GM23338 (cell line): ENCODE measurements around the gene SDC3. TPM values are rescaled to one million over a fixed set of nuclear protein-coding genes. Genes with fewer than 3 reads are reported as not detected.

Source experiments
- ATAC-seq: fragments of 200-7000 bp; cut with Tn5 transposase; 3 replicates; pipeline ENCODE4 v1.9.1; 2020
- DNase-seq: peaks from one replicate; pipeline ENCODE4 v3.0.0-alpha.2; 2015; ENCODE audit warnings: low spot score
- H2AFZ ChIP-seq: fragments of 200-600 bp; sonication (generic); 2 replicates; pipeline ENCODE4 v1.8.0; 2016; ENCODE audit warnings: antibody characterized with exemption, mild to moderate bottlenecking, moderate library complexity
- H3F3A ChIP-seq: fragments of 200-600 bp; sonication (generic); replicated peaks from 2 replicates; pipeline ENCODE4 v1.8.0; 2017; ENCODE audit warnings: antibody characterized with exemption, mixed run types, low read depth
- H3K27ac ChIP-seq: fragments of 200-600 bp; sonication (generic); 2 replicates; pipeline ENCODE4 v1.6.1; 2016; ENCODE audit warnings: low read depth
- H3K27me3 ChIP-seq: fragments of 200-600 bp; sonication (generic); 2 replicates; pipeline ENCODE4 v1.8.0; 2016; ENCODE audit warnings: mild to moderate bottlenecking, mixed run types, moderate library complexity; ENCODE audit not compliant: insufficient read depth
- H3K36me3 ChIP-seq: fragments of 200-600 bp; sonication (generic); 2 replicates; pipeline ENCODE4 v1.8.0; 2016; ENCODE audit warnings: mild to moderate bottlenecking; ENCODE audit not compliant: insufficient read depth
- H3K4me1 ChIP-seq: fragments of 200-600 bp; sonication (generic); 2 replicates; pipeline ENCODE4 v1.8.0; 2016; ENCODE audit warnings: mild to moderate bottlenecking, moderate library complexity; ENCODE audit not compliant: insufficient read depth
- H3K4me2 ChIP-seq: fragments of 200-600 bp; sonication (generic); 2 replicates; pipeline ENCODE4 v1.7.1; 2017; ENCODE audit warnings: mixed run types
- H3K4me3 ChIP-seq: fragments of 200-600 bp; sonication (generic); 2 replicates; pipeline ENCODE4 v1.6.1; 2016; ENCODE audit warnings: mixed run types
- H3K79me2 ChIP-seq: fragments of 200-600 bp; sonication (generic); replicated peaks from 2 replicates; pipeline ENCODE4 v1.8.0; 2017; ENCODE audit warnings: mild to moderate bottlenecking; ENCODE audit not compliant: insufficient read depth
- H3K9me2 ChIP-seq: fragments of 200-600 bp; sonication (generic); 2 replicates; pipeline ENCODE4 v1.8.0; 2017; ENCODE audit not compliant: insufficient read depth
- H4K20me1 ChIP-seq: fragments of 200-600 bp; sonication (generic); replicated peaks from 2 replicates; pipeline ENCODE4 v1.8.0; 2017; ENCODE audit warnings: mild to moderate bottlenecking; ENCODE audit not compliant: insufficient read depth
- H3K27ac Mint-ChIP-seq: 2 replicates; pipeline ENCODE4 v1.8.0; 2020; ENCODE audit warnings: inconsistent platforms, mild to moderate bottlenecking, moderate library complexity, mixed read lengths
- H3K27me3 Mint-ChIP-seq: 3 replicates; pipeline ENCODE4 v1.8.0; 2022; ENCODE audit warnings: low read depth, mild to moderate bottlenecking, moderate library complexity, mixed read lengths, inconsistent platforms; ENCODE audit not compliant: insufficient read depth, poor library complexity
- H3K36me3 Mint-ChIP-seq: 3 replicates; pipeline ENCODE4 v1.8.0; 2021; ENCODE audit warnings: low read depth, mild to moderate bottlenecking, inconsistent platforms, moderate library complexity, mixed read lengths
- H3K4me1 Mint-ChIP-seq: 3 replicates; pipeline ENCODE4 v1.8.0; 2020; ENCODE audit warnings: mild to moderate bottlenecking, inconsistent platforms, mixed read lengths
- H3K4me3 Mint-ChIP-seq: 3 replicates; pipeline ENCODE4 v1.8.0; 2021; ENCODE audit warnings: moderate library complexity, mild to moderate bottlenecking, inconsistent platforms, mixed read lengths
- H3K9me3 Mint-ChIP-seq: 3 replicates; pipeline ENCODE4 v1.8.0; 2020; ENCODE audit warnings: moderate library complexity, mild to moderate bottlenecking, inconsistent platforms, mixed read lengths
- CREB1 ChIP-seq: fragments of 250-450 bp; sonication (Bioruptor Pico); IDR thresholded peaks from 2 replicates; pipeline ENCODE4 v1.5.0; 2020; ENCODE audit warnings: low read depth, mild to moderate bottlenecking, moderate library complexity
- CTCF ChIP-seq, 2 experiments: fragments of 200-600 bp in 1 of 2; sonication (generic) in 1 of 2; conservative IDR thresholded peaks; 2 replicates each; pipeline versions ENCODE4 v1.5.1 to v1.6.1; 2016 to 2017; ENCODE audit warnings: antibody characterized with exemption in 2 of 2, low read depth in 2 of 2, mild to moderate bottlenecking in 2 of 2, moderate library complexity in 1 of 2
- EZH2phosphoT487 ChIP-seq: fragments of 200-600 bp; sonication (generic); IDR thresholded peaks from one replicate; pipeline ENCODE4 v1.8.1; 2018; ENCODE audit warnings: antibody characterized with exemption; ENCODE audit not compliant: unreplicated experiment
- NANOG ChIP-seq: IDR thresholded peaks from 2 replicates; pipeline ENCODE4 v1.6.1; 2016; ENCODE audit warnings: antibody characterized with exemption, borderline replicate concordance
- REST ChIP-seq: IDR thresholded peaks from one replicate; pipeline ENCODE4 v1.6.1; 2018; ENCODE audit warnings: antibody characterized with exemption; ENCODE audit not compliant: unreplicated experiment
- ZNF114 ChIP-seq: fragments of 250-450 bp; sonication (Bioruptor Pico); IDR thresholded peaks from 2 replicates; pipeline ENCODE4 v1.5.0; 2020; ENCODE audit warnings: mild to moderate bottlenecking, moderate library complexity
- polyA plus RNA-seq: library from polyadenylated mRNA; unstranded; fragments of >200 nt; fragmentation: Nextera tagmentation; extraction: Ambion mirVana; gene quantifications from 2 replicates; pipeline ENCODE4 v1.2.1, GENCODE V29; 2016
- total RNA-seq: library from RNA; depleted of rRNA; stranded (reverse); fragments of >200 nt; shearing (Covaris generic); gene quantifications from 2 replicates; pipeline ENCODE4 v1.2.3, GENCODE V29; 2014

The SDC3 gene
- total and polyA plus RNA-seq, 2 experiments from 2014 or later = 5.2 to 29.7 TPM

- TF ChIP-seq REST = no peak
Observed at GRCh38 chr1:30872033-30872947, 36.3 kb downstream of the SDC3 start (continued).

- Histone ChIP-seq H3K4me1 (0 out of 2 replicates have a peak, but pooled peaks cover 9% of the 10 kb centered on the region), H3K27me3 (no peaks in the 10 kb centered on the region), H3K36me3 (peaks cover 12% of the 10 kb centered on the region; the same call in 1 of the 2 replicates), H3F3A (no peaks in the 10 kb centered on the region), H2AFZ (no peak overlapping the region), H3K27ac (no peak overlapping the region), H3K4me2 (peak overlapping the region; percentile 65), H3K79me2 (no peaks in the 10 kb centered on the region), H4K20me1 (no peaks in the 10 kb centered on the region), H3K4me3 (no peak overlapping the region), H3K9me2 (no peaks in the 10 kb centered on the region)
- Mint-ChIP-seq H3K27me3 (peaks cover 12% of the 10 kb centered on the region), H3K9me3 (peaks cover 16% of the 10 kb centered on the region), H3K36me3 (peaks cover 42% of the 10 kb centered on the region), H3K4me3 (peak overlapping the region; percentile 32; the same call in 1 of the 3 replicates), H3K27ac (peak overlapping the region; percentile 92), H3K4me1 (peaks cover 24% of the 10 kb centered on the region)
- TF ChIP-seq NANOG (no peak), ZNF114 (CRISPR knock-in tag) (no peak), CTCF (conservative IDR thresholded peaks at IDR 0.05; ENCODE audit: low read depth in 2 of 2) (no peak), CREB1 (CRISPR knock-in tag) (no peak), EZH2phosphoT487 (no peak)
- DNase-seq (peak; percentile 77), ATAC-seq (peak; percentile 65)
Observed at GRCh38 chr1:30871276-30871871, 37.2 kb downstream of the SDC3 start.
